ENCODE measurements around the gene UCHL5.

UCHL5 gene

DNA sequence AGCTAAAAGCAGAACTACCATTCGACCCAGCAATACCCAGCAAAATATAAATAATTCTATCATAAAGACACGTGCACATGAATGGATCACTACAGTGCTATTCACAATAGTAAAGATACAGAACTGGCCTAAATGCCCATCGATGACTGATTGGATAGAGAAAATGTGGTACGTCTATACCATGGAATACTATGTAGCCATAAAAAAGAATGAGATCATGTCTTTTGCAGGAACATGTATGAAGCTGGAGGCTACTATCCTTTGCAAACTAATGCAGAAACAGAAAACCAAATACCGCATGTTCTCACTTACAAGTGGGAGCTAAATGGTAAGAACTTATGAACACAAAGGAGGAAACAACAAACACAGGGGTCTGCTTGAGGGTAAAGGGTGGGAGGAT, 53.4 kb downstream of the UCHL5 start:
- TF ChIP-seq POLR2AphosphoS5 (IDR thresholded peaks at IDR 0.05; ENCODE audit: low read depth, low read length) = no peak

DNA sequence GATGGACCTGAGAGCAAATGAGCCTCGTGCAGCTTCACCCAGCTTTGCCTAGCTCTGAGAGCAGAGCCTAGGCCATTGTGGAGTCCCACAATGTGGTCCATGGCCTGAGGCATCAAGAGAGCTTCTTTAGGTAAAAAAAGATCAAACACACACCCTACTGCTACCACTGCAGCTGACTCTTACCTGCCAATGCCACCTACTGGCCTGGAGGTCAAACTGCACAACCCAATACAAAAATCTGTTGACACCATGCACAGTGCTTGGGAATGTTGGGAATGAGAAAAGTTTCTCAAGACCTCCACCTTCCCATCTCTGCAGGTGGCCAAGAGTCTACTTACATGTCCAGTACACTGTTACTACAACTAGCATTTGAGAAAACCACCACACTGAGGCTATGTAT, 60.6 kb downstream of the UCHL5 start:
- TF ChIP-seq, protein P1, sequence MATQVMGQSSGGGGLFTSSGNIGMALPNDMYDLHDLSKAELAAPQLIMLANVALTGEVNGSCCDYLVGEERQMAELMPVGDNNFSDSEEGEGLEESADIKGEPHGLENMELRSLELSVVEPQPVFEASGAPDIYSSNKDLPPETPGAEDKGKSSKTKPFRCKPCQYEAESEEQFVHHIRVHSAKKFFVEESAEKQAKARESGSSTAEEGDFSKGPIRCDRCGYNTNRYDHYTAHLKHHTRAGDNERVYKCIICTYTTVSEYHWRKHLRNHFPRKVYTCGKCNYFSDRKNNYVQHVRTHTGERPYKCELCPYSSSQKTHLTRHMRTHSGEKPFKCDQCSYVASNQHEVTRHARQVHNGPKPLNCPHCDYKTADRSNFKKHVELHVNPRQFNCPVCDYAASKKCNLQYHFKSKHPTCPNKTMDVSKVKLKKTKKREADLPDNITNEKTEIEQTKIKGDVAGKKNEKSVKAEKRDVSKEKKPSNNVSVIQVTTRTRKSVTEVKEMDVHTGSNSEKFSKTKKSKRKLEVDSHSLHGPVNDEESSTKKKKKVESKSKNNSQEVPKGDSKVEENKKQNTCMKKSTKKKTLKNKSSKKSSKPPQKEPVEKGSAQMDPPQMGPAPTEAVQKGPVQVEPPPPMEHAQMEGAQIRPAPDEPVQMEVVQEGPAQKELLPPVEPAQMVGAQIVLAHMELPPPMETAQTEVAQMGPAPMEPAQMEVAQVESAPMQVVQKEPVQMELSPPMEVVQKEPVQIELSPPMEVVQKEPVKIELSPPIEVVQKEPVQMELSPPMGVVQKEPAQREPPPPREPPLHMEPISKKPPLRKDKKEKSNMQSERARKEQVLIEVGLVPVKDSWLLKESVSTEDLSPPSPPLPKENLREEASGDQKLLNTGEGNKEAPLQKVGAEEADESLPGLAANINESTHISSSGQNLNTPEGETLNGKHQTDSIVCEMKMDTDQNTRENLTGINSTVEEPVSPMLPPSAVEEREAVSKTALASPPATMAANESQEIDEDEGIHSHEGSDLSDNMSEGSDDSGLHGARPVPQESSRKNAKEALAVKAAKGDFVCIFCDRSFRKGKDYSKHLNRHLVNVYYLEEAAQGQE (IDR thresholded peaks at IDR 0.05; ENCODE audit: insufficient read depth in 1 of 2, low read depth in 2 of 2, low read length in 2 of 2) = no peak
- TF ChIP-seq FOXP2 (optimal IDR thresholded peaks at IDR 0.05; ENCODE audit: borderline replicate concordance, extremely low read depth, extremely low read length, insufficient read depth) (no peak), SIN3A (IDR thresholded peaks at IDR 0.05; ENCODE audit: borderline replicate concordance, insufficient read depth, low read length) (no peak), TAF1 (IDR thresholded peaks at IDR 0.05; ENCODE audit: borderline replicate concordance, insufficient read depth, low read length) (no peak), POLR2AphosphoS5 (IDR thresholded peaks at IDR 0.05; ENCODE audit: low read depth, low read length) (no peak)

DNA sequence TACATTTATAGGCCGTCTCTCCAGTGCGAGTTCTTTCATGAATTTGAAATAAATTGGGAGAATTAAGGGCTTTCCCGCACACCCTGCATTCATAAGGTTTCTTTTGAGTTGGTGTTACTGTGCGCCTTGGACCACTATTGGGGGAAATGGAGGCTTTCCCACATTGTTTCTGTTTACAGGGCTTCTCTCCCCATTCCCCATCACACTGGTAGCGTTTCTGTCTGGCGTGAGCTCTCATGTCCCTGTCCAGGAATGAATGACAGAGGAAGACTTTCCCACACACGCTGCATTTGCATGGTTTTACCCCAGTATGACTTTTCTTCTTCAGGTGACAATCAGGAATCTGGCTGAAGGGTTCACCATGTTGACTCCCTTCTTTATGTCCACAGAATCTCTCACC, 65.0 kb downstream of the UCHL5 start:
- no peak for TF ChIP-seq POLR2AphosphoS5 (IDR thresholded peaks at IDR 0.05; ENCODE audit: low read depth, low read length)
- TF ChIP-seq TAF1 (IDR thresholded peaks at IDR 0.05; ENCODE audit: borderline replicate concordance, insufficient read depth, low read length) = no peak
- no peak for TF ChIP-seq SIN3A (IDR thresholded peaks at IDR 0.05; ENCODE audit: borderline replicate concordance, insufficient read depth, low read length)
- no peak for TF ChIP-seq FOXP2 (optimal IDR thresholded peaks at IDR 0.05; ENCODE audit: borderline replicate concordance, extremely low read depth, extremely low read length, insufficient read depth)
- TF ChIP-seq, protein P1 (IDR thresholded peaks at IDR 0.05; ENCODE audit: insufficient read depth in 1 of 2, low read depth in 2 of 2, low read length in 2 of 2) = no peak

DNA sequence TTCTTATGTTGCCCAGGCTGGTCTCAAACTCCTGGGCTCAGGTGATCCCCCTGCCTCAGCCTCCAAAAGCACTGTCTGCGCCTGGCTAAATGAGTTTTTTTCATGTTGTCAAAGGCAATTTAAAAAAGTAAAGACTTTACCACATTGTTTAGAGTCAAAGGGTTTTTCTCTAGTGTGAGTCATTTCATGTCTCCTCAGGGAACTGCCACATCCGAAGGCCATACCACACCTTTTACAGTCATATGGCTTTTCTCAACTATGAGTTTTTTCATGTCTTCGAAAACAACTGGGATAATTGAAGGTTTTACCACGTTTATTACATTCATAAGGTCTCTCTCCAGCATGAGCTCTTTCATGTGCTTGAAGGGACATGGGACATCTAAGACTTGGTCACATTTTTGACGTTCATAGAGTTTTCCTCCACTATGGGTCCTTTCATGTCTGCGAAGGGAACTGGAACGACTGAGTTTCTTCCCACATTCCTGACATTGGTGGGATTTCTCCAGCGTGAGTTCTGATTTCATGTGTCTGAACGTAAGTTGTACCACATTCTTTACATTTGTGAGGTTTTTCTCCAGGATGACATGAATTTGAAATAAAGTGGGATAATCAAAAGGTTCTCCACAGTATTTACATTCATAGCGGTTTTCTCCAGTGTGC, 65.6 kb downstream of the UCHL5 start:
- TF ChIP-seq TAF1 (IDR thresholded peaks at IDR 0.05; ENCODE audit: borderline replicate concordance, insufficient read depth, low read length) = no peak
- no peak for TF ChIP-seq POLR2AphosphoS5 (IDR thresholded peaks at IDR 0.05; ENCODE audit: low read depth, low read length)
- TF ChIP-seq, protein P1 (IDR thresholded peaks at IDR 0.05; ENCODE audit: insufficient read depth in 1 of 2, low read depth in 2 of 2, low read length in 2 of 2) = no peak
- no peak for TF ChIP-seq FOXP2 (optimal IDR thresholded peaks at IDR 0.05; ENCODE audit: borderline replicate concordance, extremely low read depth, extremely low read length, insufficient read depth)

DNA sequence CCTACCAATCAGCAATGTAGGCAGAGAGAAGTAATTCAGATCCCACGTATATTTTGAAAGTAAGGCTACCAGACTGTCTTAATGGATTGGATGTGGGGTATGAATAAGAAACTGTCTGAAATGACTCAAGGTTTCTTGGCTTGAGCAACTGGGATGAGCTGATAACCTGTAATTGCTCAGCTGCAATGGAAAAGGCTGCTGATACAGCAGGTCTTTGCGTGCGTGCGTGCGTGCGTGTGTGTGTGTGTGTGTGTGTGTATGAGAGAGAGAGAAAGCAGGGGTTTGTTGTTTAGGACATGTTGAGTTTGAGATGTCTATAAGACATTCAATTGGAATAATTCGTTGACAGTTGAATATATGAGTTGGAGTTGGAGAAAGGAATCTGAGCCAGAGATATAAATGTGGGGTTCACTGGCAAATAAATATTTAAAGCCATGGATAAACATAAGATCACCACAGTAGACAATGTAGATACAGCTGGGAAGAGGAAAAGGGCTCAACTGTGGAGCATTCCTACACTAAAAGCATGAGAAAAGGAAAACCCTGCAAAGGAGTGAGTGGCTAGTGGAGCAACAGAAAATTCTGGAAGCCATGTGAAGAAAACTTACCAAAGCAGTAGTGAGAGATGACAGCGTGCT, 72.9 kb downstream of the UCHL5 start:
- TF ChIP-seq POLR2AphosphoS5 (IDR thresholded peaks at IDR 0.05; ENCODE audit: low read depth, low read length) (no peak), FOXP2 (optimal IDR thresholded peaks at IDR 0.05; ENCODE audit: borderline replicate concordance, extremely low read depth, extremely low read length, insufficient read depth) (no peak), TAF1 (IDR thresholded peaks at IDR 0.05; ENCODE audit: borderline replicate concordance, insufficient read depth, low read length) (no peak), SIN3A (IDR thresholded peaks at IDR 0.05; ENCODE audit: borderline replicate concordance, insufficient read depth, low read length) (no peak)
- TF ChIP-seq, protein P1 (IDR thresholded peaks at IDR 0.05; ENCODE audit: insufficient read depth in 1 of 2, low read depth in 2 of 2, low read length in 2 of 2) = no peak

Measured in PFSK-1 (cell line).